SK-N-SH (cell line): ENCODE data around the gene SMAGP. TPM values are rescaled to one million over a fixed set of nuclear protein-coding genes. Genes with fewer than 3 reads are reported as not detected.

Source experiments
- CTCF ChIA-PET: fragments of 300-600, 350-600 bp; formaldehyde crosslinking; extraction: SDS; loops from one replicate; lab custom pipeline; 2021; lab: Yijun Ruan, JAX
- POLR2A ChIA-PET: fragments of 350-600 bp; sonication (Branson Sonifier 250); formaldehyde crosslinking; extraction: SDS; loops from one replicate; lab custom pipeline; 2020; ENCODE audit warnings: antibody characterized with exemption, inconsistent platforms; lab: Yijun Ruan, JAX
- DNase-seq: peaks from one replicate; pipeline ENCODE4 v3.0.0; 2012
- H2AFZ ChIP-seq: fragments of 200-600 bp; sonication (generic); 2 replicates; pipeline ENCODE4 v1.8.1; 2016; ENCODE audit warnings: antibody characterized with exemption, mild to moderate bottlenecking, low read depth
- H3F3A ChIP-seq: fragments of 200-600 bp; sonication (generic); replicated peaks from 2 replicates; pipeline ENCODE3; 2016; ENCODE audit warnings: antibody characterized with exemption, mild to moderate bottlenecking; ENCODE audit not compliant: insufficient read depth
- H3K27ac ChIP-seq, 2 experiments: fragments of 200-500 bp in 1 of 2; fragments of 200-600 bp in 1 of 2; sonication (Bioruptor generic) in 1 of 2; sonication (generic), shearing (Covaris generic) in 1 of 2; 2 replicates each; pipeline versions ENCODE4 v1.5.1 to v1.6.1; 2014 to 2016; ENCODE audit warnings: low read depth in 2 of 2, inconsistent platforms in 1 of 2, low read length in 1 of 2, mild to moderate bottlenecking in 1 of 2, mixed read lengths in 1 of 2
- H3K27me3 ChIP-seq: fragments of 200-600 bp; sonication (generic), shearing (Covaris generic); 2 replicates; pipeline ENCODE4 v1.6.1; 2016; ENCODE audit warnings: mixed run types; ENCODE audit not compliant: insufficient read depth
- H3K36me3 ChIP-seq, 2 experiments: fragments of 200-500 bp in 1 of 2; fragments of 200-600 bp in 1 of 2; sonication (Bioruptor generic) in 1 of 2; sonication (generic) in 1 of 2; replicated peaks in 1 of 2; 2 replicates each; pipeline versions ENCODE3 to v1.5.1; 2014 to 2016; ENCODE audit warnings: low read length in 1 of 2, mild to moderate bottlenecking in 1 of 2; ENCODE audit not compliant: insufficient read depth in 2 of 2, control insufficient read depth in 1 of 2
- H3K4me1 ChIP-seq, 2 experiments: fragments of 200-500 bp in 1 of 2; fragments of 200-600 bp in 1 of 2; sonication (Bioruptor generic) in 1 of 2; sonication (generic), shearing (Covaris generic) in 1 of 2; 2 replicates each; pipeline versions ENCODE4 v1.5.1 to v1.6.1; 2014 to 2016; ENCODE audit warnings: low read depth in 1 of 2, low read length in 1 of 2, mixed run types in 1 of 2; ENCODE audit not compliant: insufficient read depth in 2 of 2, control insufficient read depth in 1 of 2
- H3K4me2 ChIP-seq: fragments of 200-600 bp; sonication (generic), shearing (Covaris generic); 2 replicates; pipeline ENCODE4 v1.6.1; 2017; ENCODE audit warnings: mixed run types
- H3K4me3 ChIP-seq, 2 experiments: fragments of 200-500 bp in 1 of 2; fragments of 200-600 bp in 1 of 2; sonication (Bioruptor generic) in 1 of 2; sonication (generic), shearing (Covaris generic) in 1 of 2; 2 replicates each; pipeline versions ENCODE4 v1.5.1 to v1.8.1; 2014 to 2016; ENCODE audit warnings: low read depth in 2 of 2, inconsistent platforms in 1 of 2, low read length in 1 of 2, mild to moderate bottlenecking in 1 of 2, mixed read lengths in 1 of 2, moderate library complexity in 1 of 2
- H3K79me2 ChIP-seq: fragments of 200-600 bp; sonication (generic); 2 replicates; pipeline ENCODE4 v1.8.1; 2017; ENCODE audit warnings: mild to moderate bottlenecking; ENCODE audit not compliant: insufficient read depth
- H3K9ac ChIP-seq: fragments of 200-600 bp; sonication (generic); 2 replicates; pipeline ENCODE4 v1.6.1; 2017; ENCODE audit warnings: mixed run types
- H3K9me2 ChIP-seq: fragments of 200-600 bp; sonication (generic); 2 replicates; pipeline ENCODE4 v1.6.1; 2017; ENCODE audit warnings: mixed run types
- H3K9me3 ChIP-seq: fragments of 200-600 bp; sonication (generic); 2 replicates; pipeline ENCODE4 v1.6.1; 2017; ENCODE audit warnings: mixed run types, mild to moderate bottlenecking, moderate library complexity
- H4K20me1 ChIP-seq: fragments of 200-600 bp; sonication (generic); 2 replicates; pipeline ENCODE4 v1.6.1; 2017; ENCODE audit warnings: mild to moderate bottlenecking, mixed run types; ENCODE audit not compliant: insufficient read depth
- CHD2 ChIP-seq: fragments of 150-350 bp; IDR thresholded peaks from 2 replicates; pipeline ENCODE4 v1.6.1; 2018; ENCODE audit warnings: low read length; ENCODE audit not compliant: partially characterized antibody
- ELF1 ChIP-seq: IDR thresholded peaks from 2 replicates; pipeline ENCODE4 v1.4.0; 2012
- FOSL2 ChIP-seq: IDR thresholded peaks from 2 replicates; pipeline ENCODE4 v1.4.0; 2012; ENCODE audit warnings: low read depth, mild to moderate bottlenecking, moderate library complexity, borderline replicate concordance
- GATA2 ChIP-seq: sonication (generic); formaldehyde crosslinking; IDR thresholded peaks from 2 replicates; pipeline ENCODE4 v1.5.0; 2020; ENCODE audit warnings: mild to moderate bottlenecking, missing genetic modification reagents
- JUND ChIP-seq: IDR thresholded peaks from 2 replicates; pipeline ENCODE4 v1.4.0; 2012
- MAX ChIP-seq: IDR thresholded peaks from 2 replicates; pipeline ENCODE4 v1.4.0; 2012; ENCODE audit warnings: low read depth
- MEF2A ChIP-seq: IDR thresholded peaks from 2 replicates; pipeline ENCODE4 v1.4.0; 2012; ENCODE audit warnings: low read depth, borderline replicate concordance
- MXI1 ChIP-seq: IDR thresholded peaks from 2 replicates; pipeline ENCODE4 v1.6.1; 2012; ENCODE audit warnings: mild to moderate bottlenecking, low read depth, low read length, improper control_type of control experiment
- NFIC ChIP-seq: IDR thresholded peaks from 2 replicates; pipeline ENCODE4 v1.4.0; 2012; ENCODE audit warnings: borderline replicate concordance
- RAD21 ChIP-seq: IDR thresholded peaks from 2 replicates; pipeline ENCODE4 v1.6.1; 2012; ENCODE audit warnings: mild to moderate bottlenecking, low read length
- REST ChIP-seq: IDR thresholded peaks from 2 replicates; pipeline ENCODE4 v1.6.1; 2012; ENCODE audit warnings: mild to moderate bottlenecking, low read depth, low read length, moderate library complexity
- RXRA ChIP-seq: IDR thresholded peaks from 2 replicates; pipeline ENCODE4 v1.4.0; 2012; ENCODE audit warnings: low read depth, mild to moderate bottlenecking, borderline replicate concordance
- TCF12 ChIP-seq: IDR thresholded peaks from 2 replicates; pipeline ENCODE4 v1.4.0; 2012
- USF2 ChIP-seq: fragments of 150-350 bp; IDR thresholded peaks from 2 replicates; pipeline ENCODE4 v1.6.1; 2017; ENCODE audit warnings: antibody characterized with exemption, low read length, low read depth, borderline replicate concordance
- YY1 ChIP-seq: IDR thresholded peaks from 2 replicates; pipeline ENCODE4 v1.4.0; 2012; ENCODE audit warnings: low read depth, mild to moderate bottlenecking
- WGBS: methylation state at CpG from one replicate; pipeline ENCODE4 v1.1.6; 2017; ENCODE audit warnings: low lambda C conversion rate; 5-methylcytosine and 5-hydroxymethylcytosine counted together
- polyA plus RNA-seq, 3 experiments: library from polyadenylated mRNA; depleted of rRNA; stranded (reverse); fragments of >200 nt; gene quantifications; 2 replicates each; pipeline ENCODE4 v1.2.3, GENCODE V29; 2012
- TF ChIP-seq, protein P1 (sequence below): fragments of 200-600 bp; sonication (generic); IDR thresholded peaks from 2 replicates; pipeline ENCODE4 v1.6.1; 2017; ENCODE audit warnings: antibody characterized with exemption, mild to moderate bottlenecking, moderate library complexity

SMAGP gene
- polyA plus RNA-seq, 1 of the 3 experiments (the other 2 are of a cell fraction): 26.3 TPM

DNA sequence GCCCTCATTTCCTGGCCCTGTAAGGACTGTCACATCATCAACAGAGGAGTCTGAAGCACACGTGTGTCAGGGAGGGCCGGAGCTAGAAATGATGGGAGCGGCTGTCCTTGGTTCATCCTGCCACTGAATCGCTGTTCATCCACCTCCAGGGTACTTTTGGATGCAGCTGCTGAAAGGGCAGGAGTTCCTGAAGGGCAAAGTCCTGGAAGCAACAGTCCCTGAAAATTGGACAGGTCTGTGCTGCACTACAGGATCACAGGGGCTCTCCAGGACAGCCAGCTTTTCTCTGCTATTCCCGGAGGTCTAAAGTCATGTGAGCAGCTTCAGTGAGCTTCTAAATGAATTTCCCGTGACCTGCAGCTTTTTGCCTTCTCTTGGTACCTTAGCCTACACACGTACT lies 70.1 kb downstream of the SMAGP start (continued):
- TF ChIP-seq USF2 (no peak), MEF2A (no peak), RAD21 (no peak), YY1 (no peak), ELF1 (no peak)

DNA sequence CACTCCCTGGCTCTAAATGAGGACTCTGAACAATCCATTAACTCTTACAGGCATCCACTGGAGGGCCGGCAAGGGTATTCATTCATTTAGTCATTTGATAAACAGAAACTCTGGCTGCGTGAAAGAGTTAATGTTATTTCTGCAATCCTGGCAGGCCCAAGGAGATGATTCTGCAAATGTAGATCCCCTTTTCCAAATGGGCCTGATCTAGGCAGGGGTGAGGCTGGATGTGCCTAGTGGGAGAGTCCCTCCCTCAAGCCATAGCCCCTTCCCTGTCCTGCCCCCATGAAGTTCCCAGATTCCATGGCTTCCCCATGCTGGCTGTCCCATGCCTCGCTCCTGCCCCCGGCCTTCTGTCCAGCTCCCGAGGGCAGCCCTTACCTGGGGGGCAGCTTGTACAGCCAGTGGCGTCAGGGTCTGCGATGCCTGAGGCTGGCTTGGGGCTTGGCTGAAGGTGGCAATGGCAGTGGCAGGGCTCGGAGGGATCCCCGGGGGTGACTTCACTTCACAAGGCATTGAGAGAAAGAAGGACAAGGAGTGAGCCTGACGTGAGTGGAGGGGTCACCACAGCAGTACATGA lies 70.8 kb downstream of the SMAGP start:
- ChIA-PET CTCF (interaction anchor here (1.2 to 1.5 kb wide), 2 partner anchors 18 to 152 kb away, joined by 3 to 4 read pairs; partner anchors contain the start of gene POU6F1), POLR2A (no interaction called here)
- DNase-seq: peak; percentile 15
- Histone ChIP-seq H3K4me2 (no peak overlapping the region), H3K4me1 (no peaks in the 10 kb centered on the region), H3K9me3 (no peaks in the 10 kb centered on the region), H3K27ac (no peak overlapping the region), H4K20me1 (no peaks in the 10 kb centered on the region), H3K79me2 (no peaks in the 10 kb centered on the region), H2AFZ (no peak overlapping the region), H3K9me2 (no peaks in the 10 kb centered on the region), H3K27me3 (no peaks in the 10 kb centered on the region), H3F3A (no peaks in the 10 kb centered on the region), H3K4me3 (no peak overlapping the region), H3K36me3 (no peaks in the 10 kb centered on the region), H3K9ac (no peak overlapping the region)
- TF ChIP-seq RAD21: no peak
- TF ChIP-seq YY1: no peak
- TF ChIP-seq GATA2 (CRISPR knock-in tag): no peak
- TF ChIP-seq REST: no peak
- TF ChIP-seq MAX: no peak
- no peak for TF ChIP-seq NFIC
- TF ChIP-seq, protein P1, sequence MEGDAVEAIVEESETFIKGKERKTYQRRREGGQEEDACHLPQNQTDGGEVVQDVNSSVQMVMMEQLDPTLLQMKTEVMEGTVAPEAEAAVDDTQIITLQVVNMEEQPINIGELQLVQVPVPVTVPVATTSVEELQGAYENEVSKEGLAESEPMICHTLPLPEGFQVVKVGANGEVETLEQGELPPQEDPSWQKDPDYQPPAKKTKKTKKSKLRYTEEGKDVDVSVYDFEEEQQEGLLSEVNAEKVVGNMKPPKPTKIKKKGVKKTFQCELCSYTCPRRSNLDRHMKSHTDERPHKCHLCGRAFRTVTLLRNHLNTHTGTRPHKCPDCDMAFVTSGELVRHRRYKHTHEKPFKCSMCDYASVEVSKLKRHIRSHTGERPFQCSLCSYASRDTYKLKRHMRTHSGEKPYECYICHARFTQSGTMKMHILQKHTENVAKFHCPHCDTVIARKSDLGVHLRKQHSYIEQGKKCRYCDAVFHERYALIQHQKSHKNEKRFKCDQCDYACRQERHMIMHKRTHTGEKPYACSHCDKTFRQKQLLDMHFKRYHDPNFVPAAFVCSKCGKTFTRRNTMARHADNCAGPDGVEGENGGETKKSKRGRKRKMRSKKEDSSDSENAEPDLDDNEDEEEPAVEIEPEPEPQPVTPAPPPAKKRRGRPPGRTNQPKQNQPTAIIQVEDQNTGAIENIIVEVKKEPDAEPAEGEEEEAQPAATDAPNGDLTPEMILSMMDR: no peak
- TF ChIP-seq JUND: no peak
- TF ChIP-seq CHD2: no peak
- TF ChIP-seq RXRA: no peak
- no peak for TF ChIP-seq TCF12
- no peak for TF ChIP-seq FOSL2
- TF ChIP-seq MXI1: no peak
- WGBS: 92% methylated on average over 10 of the region's 10 CpGs
